Erythroblast (primary cell): ENCODE measurements around the gene RAB3IP.

Source experiments
- GATA1 ChIP-seq: IDR thresholded peaks from 2 replicates; pipeline ENCODE4 v1.6.1; 2011; ENCODE audit warnings: low read depth, mild to moderate bottlenecking, control low read depth, low read length, moderate library complexity
- POLR2A ChIP-seq: IDR thresholded peaks from 2 replicates; pipeline ENCODE4 v1.6.1; 2011; ENCODE audit warnings: mild to moderate bottlenecking, low read length

DNA sequence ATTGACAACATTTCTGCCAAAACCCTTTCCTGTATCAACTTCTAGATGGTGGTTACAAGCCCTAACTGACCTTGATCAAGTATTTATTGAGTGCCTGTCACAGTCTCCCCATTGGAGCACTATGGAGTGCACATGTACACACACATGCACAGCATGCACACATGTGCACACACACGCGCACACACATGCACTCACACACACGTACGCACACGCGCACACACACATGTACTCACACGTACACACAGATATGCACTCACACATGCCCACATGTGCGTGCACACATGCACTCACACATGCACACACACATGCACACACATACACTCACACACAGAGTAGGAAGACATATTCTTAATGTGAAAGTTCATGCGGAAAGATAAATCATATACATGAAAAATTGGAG lies 130.0 kb downstream of the RAB3IP start:
- TF ChIP-seq POLR2A (no peak), GATA1 (no peak)
